Measurements from ENCODE around the gene FAF2.

The FAF2 gene

GRCh38 chr5:176557846-176558245 lies 109.7 kb downstream of the FAF2 start:
- Histone ChIP-seq H3K36me3 (ENCODE audit: insufficient read depth, low read length) (no peaks in the 10 kb centered on the region), H3K4me3 (ENCODE audit: low read depth, low read length) (no peak overlapping the region), H3K4me1 (ENCODE audit: control insufficient read depth, insufficient read depth, low read length, unreplicated experiment) (peaks cover 15% of the 10 kb centered on the region), H3K27me3 (ENCODE audit: insufficient read depth, low read length) (no peaks in the 10 kb centered on the region), H3K79me2 (ENCODE audit: control insufficient read depth, insufficient read depth, low read length, unreplicated experiment) (no peaks in the 10 kb centered on the region), H3K27ac (ENCODE audit: low read depth, low read length) (no peak overlapping the region), H2AFZ (ENCODE audit: low read length, unreplicated experiment) (no peak overlapping the region)
